ENCODE results near the gene PALM. TPM values are rescaled to one million over a fixed set of nuclear protein-coding genes. Genes with fewer than 3 reads are reported as not detected.

The PALM gene
- total RNA-seq, 2 experiments from 2014 or later: not detected

DNA sequence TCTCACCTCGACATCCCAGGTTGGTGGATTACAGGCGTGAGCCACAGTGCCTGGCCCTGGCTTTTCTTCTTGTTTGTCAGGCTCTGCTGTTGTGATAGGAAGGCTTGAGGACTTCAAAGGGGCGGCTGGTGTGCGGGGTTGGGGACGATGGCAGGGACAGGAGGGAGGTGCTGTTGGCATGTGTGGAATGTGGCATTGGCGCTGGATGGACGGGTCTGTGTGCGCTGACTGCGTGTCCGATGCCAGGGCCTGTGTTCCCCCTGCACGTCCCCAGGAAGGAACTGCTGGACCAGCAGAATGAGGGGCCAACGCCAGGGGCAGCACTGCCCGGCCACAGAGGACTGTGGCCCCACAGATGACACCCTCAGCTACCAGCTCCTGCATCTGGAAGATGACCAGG, 75.8 kb downstream of the PALM start:
- no peak overlapping the region for H3K27ac Mint-ChIP-seq
- no peak for DNase-seq
- ATAC-seq: no peak
- CTCF ChIA-PET: no interaction called here
- H3K4me3 Mint-ChIP-seq: no peak overlapping the region
- no peaks in the 10 kb centered on the region for H3K27me3 Mint-ChIP-seq
- no peaks in the 10 kb centered on the region for H3K9me3 Mint-ChIP-seq (ENCODE audit: low read depth)
- no peaks in the 10 kb centered on the region for H3K36me3 Mint-ChIP-seq
- H3K4me1 Mint-ChIP-seq: no peaks in the 10 kb centered on the region

- Mint-ChIP-seq H3K36me3 (no peaks in the 10 kb centered on the region), H3K27ac (no peak overlapping the region), H3K4me1 (no peaks in the 10 kb centered on the region), H3K4me3 (no peak overlapping the region), H3K9me3 (ENCODE audit: low read depth) (no peaks in the 10 kb centered on the region), H3K27me3 (no peaks in the 10 kb centered on the region)
- ATAC-seq (no peak), DNase-seq (no peak)
- CTCF ChIA-PET: no interaction called here
Observed at GRCh38 chr19:787536-787935, 78.8 kb downstream of the PALM start.

DNA sequence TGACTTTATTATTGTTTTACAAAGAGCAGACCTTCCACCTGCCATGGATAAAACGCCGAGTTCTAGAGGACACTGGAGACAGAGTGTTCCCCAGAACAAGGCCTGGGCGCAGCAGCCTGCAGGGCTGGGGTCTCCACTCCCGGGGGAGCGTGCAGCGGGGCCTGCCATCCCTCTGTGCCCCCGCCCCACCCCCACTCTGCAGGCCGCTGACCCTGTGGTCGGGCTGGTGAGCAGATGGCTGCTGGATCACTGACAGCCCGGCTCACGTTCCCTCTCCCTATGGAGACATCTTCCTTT, 79.9 kb downstream of the PALM start:
- no peak overlapping the region for H3K27ac Mint-ChIP-seq
- no peaks in the 10 kb centered on the region for H3K36me3 Mint-ChIP-seq
- no peak for ATAC-seq
- CTCF ChIA-PET: no interaction called here
- no peaks in the 10 kb centered on the region for H3K4me1 Mint-ChIP-seq
- no peaks in the 10 kb centered on the region for H3K9me3 Mint-ChIP-seq (ENCODE audit: low read depth)
- no peak overlapping the region for H3K4me3 Mint-ChIP-seq
- DNase-seq: no peak
- H3K27me3 Mint-ChIP-seq: no peaks in the 10 kb centered on the region

GRCh38 chr19:788983-789700, 80.4 kb downstream of the PALM start:
- no peaks in the 10 kb centered on the region for H3K27me3 Mint-ChIP-seq
- no peaks in the 10 kb centered on the region for H3K9me3 Mint-ChIP-seq (ENCODE audit: low read depth)
- ATAC-seq: no peak
- H3K36me3 Mint-ChIP-seq: no peaks in the 10 kb centered on the region
- H3K4me3 Mint-ChIP-seq: no peak overlapping the region
- no peak for DNase-seq
- CTCF ChIA-PET: no interaction called here
- H3K4me1 Mint-ChIP-seq: no peaks in the 10 kb centered on the region
- H3K27ac Mint-ChIP-seq: no peak overlapping the region

GRCh38 chr19:789701-790060, 80.9 kb downstream of the PALM start:
- no peak overlapping the region for H3K27ac Mint-ChIP-seq
- no peak overlapping the region for H3K4me3 Mint-ChIP-seq
- no peaks in the 10 kb centered on the region for H3K27me3 Mint-ChIP-seq
- ATAC-seq (no peak), DNase-seq (no peak)
- CTCF ChIA-PET: no interaction called here
- H3K36me3 Mint-ChIP-seq: no peaks in the 10 kb centered on the region
- no peaks in the 10 kb centered on the region for H3K9me3 Mint-ChIP-seq (ENCODE audit: low read depth)
- no peaks in the 10 kb centered on the region for H3K4me1 Mint-ChIP-seq

DNA sequence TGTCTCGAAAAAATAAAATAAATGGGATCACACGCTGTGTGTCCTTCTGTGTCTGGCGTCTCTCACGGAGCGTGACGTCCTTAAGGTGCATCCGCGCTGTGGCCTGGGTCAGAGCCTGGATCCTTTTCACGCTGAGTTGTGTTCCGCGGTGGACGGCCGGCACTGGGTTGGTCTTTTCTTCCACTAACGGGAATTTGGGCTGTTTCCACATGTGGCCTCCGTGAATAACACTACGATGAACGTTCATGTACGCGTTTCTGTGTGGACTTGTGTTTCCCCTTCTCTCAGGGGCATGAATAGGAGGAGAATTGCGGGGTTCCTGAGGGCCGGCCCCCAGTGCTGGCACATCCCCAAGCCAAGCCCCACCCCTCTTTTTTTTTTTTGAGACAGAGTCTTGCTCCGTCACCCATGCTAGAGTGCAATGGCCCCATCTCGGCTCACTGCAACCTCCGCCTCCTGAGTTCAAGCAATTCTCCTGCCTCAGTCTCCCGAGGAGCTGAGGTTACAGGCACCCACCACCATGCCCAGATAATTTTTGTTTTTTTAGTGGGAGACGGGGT, 82.4 kb downstream of the PALM start:
- no peak overlapping the region for H3K4me3 Mint-ChIP-seq

GRCh38 chr19:791567-792305, 83.0 kb downstream of the PALM start:
- DNase-seq: no peak
- Mint-ChIP-seq H3K27me3 (no peaks in the 10 kb centered on the region), H3K4me3 (no peak overlapping the region), H3K9me3 (ENCODE audit: low read depth) (no peaks in the 10 kb centered on the region), H3K4me1 (peaks cover 1% of the 10 kb centered on the region), H3K27ac (no peak overlapping the region), H3K36me3 (no peaks in the 10 kb centered on the region)
- ATAC-seq: no peak
- CTCF ChIA-PET: interaction anchor here (1.0 kb wide), 1 partner anchor 21 kb away, joined by 3 read pairs; no protein-coding TSS in a partner anchor

More for the DNA sequence above, 82.4 kb downstream of the PALM start:
- Mint-ChIP-seq H3K36me3 (no peaks in the 10 kb centered on the region), H3K27me3 (no peaks in the 10 kb centered on the region), H3K27ac (no peak overlapping the region), H3K9me3 (ENCODE audit: low read depth) (no peaks in the 10 kb centered on the region), H3K4me1 (no peaks in the 10 kb centered on the region)
- CTCF ChIA-PET: interaction anchor here (1.0 kb wide), 1 partner anchor 20 kb away, joined by 3 read pairs; no protein-coding TSS in a partner anchor
- ATAC-seq (no peak), DNase-seq (no peak)

GRCh38 chr19:792306-792885, 83.7 kb downstream of the PALM start:
- no peaks in the 10 kb centered on the region for H3K9me3 Mint-ChIP-seq (ENCODE audit: low read depth)
- ATAC-seq (no peak), DNase-seq (no peak)
- no peak overlapping the region for H3K4me3 Mint-ChIP-seq
- peaks cover 2% of the 10 kb centered on the region for H3K27me3 Mint-ChIP-seq
- CTCF ChIA-PET: interaction anchor here (1.0 kb wide), 1 partner anchor 21 kb away, joined by 3 read pairs; no protein-coding TSS in a partner anchor
- no peak overlapping the region for H3K27ac Mint-ChIP-seq
- no peaks in the 10 kb centered on the region for H3K36me3 Mint-ChIP-seq
- H3K4me1 Mint-ChIP-seq: peaks cover 2% of the 10 kb centered on the region

- peaks cover 5% of the 10 kb centered on the region for H3K36me3 Mint-ChIP-seq
- H3K27ac Mint-ChIP-seq: no peak overlapping the region
- CTCF ChIA-PET: no interaction called here
- H3K4me3 Mint-ChIP-seq: no peak overlapping the region
- no peaks in the 10 kb centered on the region for H3K9me3 Mint-ChIP-seq (ENCODE audit: low read depth)
- H3K27me3 Mint-ChIP-seq: peaks cover 2% of the 10 kb centered on the region
- DNase-seq (no peak), ATAC-seq (no peak)
- H3K4me1 Mint-ChIP-seq: peaks cover 2% of the 10 kb centered on the region
Observed at GRCh38 chr19:793806-794205, 85.1 kb downstream of the PALM start.

DNA sequence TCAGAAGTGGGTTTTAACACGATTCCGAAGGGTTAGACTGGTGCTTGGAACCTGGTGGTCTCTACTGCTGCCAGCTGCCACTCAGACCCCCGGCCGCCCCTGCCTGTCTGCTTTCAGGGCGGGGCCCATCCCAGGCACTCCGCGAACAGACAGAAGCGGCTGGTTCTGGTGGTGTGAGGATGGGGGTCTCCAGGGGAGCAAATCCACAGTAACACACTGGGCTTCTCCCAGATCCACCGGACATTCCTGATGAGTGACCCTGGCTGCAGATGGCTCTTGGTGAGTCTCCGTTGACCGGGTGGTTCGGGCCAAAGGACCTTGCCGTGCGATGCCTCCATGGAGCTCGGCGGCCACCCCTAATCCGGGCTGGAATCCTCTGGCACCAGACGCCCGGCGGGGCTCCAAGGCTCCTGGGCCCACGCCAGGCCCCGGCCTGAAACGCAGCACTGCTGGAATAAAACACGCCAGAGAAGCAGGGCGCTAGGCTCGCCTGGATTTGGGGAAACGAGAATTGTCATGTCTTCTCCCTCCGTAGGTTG, 86.4 kb downstream of the PALM start:
- DNase-seq (no peak), ATAC-seq (no peak)
- H3K4me1 Mint-ChIP-seq: peaks cover 8% of the 10 kb centered on the region
- H3K9me3 Mint-ChIP-seq (ENCODE audit: low read depth): no peaks in the 10 kb centered on the region
- CTCF ChIA-PET: no interaction called here
- H3K27ac Mint-ChIP-seq: no peak overlapping the region
- H3K27me3 Mint-ChIP-seq: peaks cover 2% of the 10 kb centered on the region
- H3K36me3 Mint-ChIP-seq: peaks cover 17% of the 10 kb centered on the region
- H3K4me3 Mint-ChIP-seq: peak overlapping the region; percentile 11

GRCh38 chr19:795691-796581, 87.2 kb downstream of the PALM start:
- no peaks in the 10 kb centered on the region for H3K9me3 Mint-ChIP-seq (ENCODE audit: low read depth)
- no peak overlapping the region for H3K27ac Mint-ChIP-seq
- DNase-seq: no peak
- peaks cover 22% of the 10 kb centered on the region for H3K36me3 Mint-ChIP-seq
- no peak for ATAC-seq
- CTCF ChIA-PET: interaction anchor here (0.6 to 1.6 kb wide), 3 partner anchors 20 to 284 kb away, joined by 3 read pairs; no protein-coding TSS in a partner anchor
- peak overlapping the region; percentile 86 for H3K4me3 Mint-ChIP-seq
- H3K4me1 Mint-ChIP-seq: peaks cover 14% of the 10 kb centered on the region
- H3K27me3 Mint-ChIP-seq: peaks cover 2% of the 10 kb centered on the region

DNA sequence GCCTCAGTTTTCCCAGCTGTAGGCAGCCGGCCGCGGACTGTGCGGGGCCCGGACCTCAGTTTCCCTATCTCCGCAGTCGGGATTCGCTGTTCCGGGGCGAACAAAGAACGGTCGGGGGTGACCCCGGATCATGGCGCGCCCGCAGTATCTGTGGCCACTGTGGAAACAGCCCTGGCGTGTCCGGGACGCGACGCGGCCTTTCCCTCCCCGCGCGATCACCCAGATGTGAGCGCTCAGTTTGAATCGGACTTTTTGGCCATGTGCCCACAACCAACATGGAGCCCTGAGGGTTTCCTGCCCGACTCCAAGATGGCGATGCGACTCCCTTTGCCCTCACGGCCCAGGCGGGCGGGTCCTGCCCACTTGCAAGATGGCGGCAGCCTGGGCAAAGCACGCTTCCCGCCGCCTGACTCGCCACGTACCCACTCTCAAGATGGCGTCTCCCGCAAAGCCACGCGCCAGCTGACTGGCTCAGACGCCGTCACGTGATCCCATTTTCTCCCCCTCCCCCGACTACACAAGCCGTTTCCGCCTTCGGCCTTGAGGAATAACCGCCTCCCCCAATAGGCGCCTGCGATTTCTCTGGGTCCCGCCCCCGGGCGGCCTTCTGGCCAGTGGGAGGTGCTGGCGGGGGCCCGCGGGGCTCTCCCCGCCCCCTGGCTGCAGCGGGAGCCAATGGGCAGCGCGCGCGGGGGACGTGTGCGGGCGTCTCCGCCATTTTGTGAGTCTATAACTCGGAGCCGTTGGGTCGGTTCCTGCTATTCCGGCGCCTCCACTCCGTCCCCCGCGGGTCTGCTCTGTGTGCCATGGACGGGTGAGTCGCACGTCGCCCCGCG, 88.2 kb downstream of the PALM start, which contains the start of gene PTBP1:
TSS of gene PTBP1 (plus strand) at position 761 of the 836 bp plus-strand sequence. CDS start at position 807, 46 bp downstream.
- Mint-ChIP-seq H3K27ac (peak within 1 kb of the TSS; percentile 81), H3K36me3 (peaks cover 26% of the 10 kb centered on the region), H3K4me3 (peak within 1 kb of the TSS; percentile 86), H3K9me3 (ENCODE audit: low read depth) (no peaks in the 10 kb centered on the region), H3K4me1 (peaks cover 24% of the 10 kb centered on the region), H3K27me3 (peaks cover 2% of the 10 kb centered on the region)
- ATAC-seq (peak; percentile 85), DNase-seq (peak; percentile 100)
- CTCF ChIA-PET: interaction anchor here (0.6 to 1.6 kb wide), 4 partner anchors 21 to 285 kb away, joined by 3 read pairs; no protein-coding TSS in a partner anchor
